Right forelimb (tissue), 1 donor: ENCODE measurements around the gene LHPP.
A peak's percentile ranks its signal among the peaks of the same experiment; 100 is the strongest.
"Not testable (repeated sequence)": the region's sequence is repeated elsewhere in the genome, so short reads cannot be mapped to it uniquely, and the experiment has no call there.

Source experiments
- DNase-seq: peaks from one replicate; pipeline ENCODE4 v3.0.0-alpha.2; 2018

The LHPP gene

DNA sequence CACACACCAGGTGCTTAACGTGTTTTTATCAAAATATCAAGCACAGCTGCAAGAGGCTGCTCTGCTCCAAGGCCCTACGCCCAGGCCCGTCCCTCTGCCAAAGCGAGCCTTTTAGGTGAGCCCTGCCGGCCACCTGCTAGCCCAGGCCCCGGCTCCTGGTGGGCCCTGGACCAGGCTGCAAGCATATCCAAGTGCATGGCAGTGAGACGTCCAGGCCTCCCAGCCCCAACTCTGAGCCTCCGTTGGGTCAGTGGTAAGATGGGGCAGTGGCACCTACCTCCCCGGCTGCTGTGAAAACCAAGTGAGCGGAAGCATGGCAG lies 136.2 kb downstream of the LHPP start:
- peak; percentile 34 for DNase-seq

DNA sequence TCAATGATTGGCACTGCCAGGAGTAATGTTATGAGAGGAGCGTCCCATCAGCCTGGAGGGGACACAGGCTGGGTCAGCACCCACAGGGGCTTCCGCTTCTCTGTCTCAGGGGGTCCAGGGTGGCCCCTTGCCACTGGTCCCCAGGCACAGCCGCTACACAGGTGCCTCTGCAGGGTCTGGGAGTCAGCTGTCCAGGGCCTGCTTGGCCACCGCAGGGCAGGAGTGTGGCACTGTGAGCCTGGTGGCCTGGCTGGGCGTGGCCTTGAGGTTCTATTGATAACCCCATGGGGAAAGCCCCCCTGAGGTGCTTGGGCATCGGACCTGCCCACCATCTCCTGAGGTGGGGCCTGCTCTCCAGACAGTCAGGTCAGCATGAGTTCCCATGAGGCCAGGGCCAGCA lies 136.6 kb downstream of the LHPP start:
- DNase-seq = peak; percentile 28

DNA sequence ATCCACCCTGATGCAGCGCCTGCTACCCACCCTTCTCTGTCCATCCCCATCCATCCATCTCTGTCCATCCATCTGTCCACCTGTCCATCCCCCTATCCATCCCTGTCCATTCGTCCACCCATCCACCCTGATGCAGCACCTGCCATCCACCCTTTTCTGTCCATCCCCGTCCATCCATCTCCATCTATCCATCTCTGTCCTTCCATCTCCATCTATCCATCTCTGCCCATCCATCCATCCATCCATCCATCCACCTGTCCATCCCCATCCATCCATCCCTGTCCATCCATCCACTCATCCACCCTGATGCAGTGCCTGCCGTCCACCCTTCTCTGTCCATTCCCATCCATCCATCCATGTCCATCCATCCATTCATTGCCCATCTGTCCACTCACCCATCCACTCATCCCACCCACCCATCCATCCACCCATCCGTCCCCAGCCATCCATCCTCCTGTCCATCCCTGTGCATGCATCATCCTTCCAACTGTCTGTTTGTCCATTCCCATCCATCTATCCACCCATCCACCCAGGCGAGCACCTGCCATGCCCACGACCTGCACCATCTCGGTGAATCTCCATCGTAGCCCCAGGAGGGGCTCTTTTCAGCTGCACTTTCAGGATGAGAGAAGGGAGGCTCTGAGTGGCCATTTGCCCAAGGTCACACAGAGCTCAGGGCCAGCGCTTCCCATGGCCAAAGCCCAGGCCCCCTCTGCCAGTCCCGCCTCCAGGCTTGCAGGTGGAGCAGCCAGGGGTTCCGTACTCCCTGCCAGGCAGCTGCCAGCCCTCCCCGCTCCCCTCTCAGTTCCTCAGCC lies 137.4 kb downstream of the LHPP start:
- peak; percentile 35 for DNase-seq

DNA sequence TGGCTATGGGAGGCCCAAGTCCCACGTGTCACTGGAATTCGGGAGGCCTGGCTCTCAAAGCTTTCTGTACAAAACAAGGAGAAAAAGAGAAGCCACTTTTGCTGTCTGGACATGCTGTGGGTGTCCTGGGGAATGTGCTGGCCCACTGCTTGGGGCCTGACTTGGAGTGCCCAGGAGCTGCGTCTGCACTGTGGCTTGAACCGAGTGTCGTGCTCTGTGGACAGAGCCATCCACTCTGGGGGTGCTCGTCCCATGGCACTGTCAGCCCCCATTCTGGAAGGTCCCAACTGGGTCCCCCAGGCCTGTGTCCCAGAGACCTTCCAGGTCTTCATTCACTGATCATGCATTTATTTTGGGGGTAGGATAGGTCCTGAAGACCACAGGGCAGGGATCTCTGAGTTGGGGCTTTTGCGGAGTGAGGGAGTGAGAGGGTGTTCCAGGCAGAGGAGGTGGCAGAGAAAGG lies 138.0 kb downstream of the LHPP start:
- peak; percentile 29 for DNase-seq

DNA sequence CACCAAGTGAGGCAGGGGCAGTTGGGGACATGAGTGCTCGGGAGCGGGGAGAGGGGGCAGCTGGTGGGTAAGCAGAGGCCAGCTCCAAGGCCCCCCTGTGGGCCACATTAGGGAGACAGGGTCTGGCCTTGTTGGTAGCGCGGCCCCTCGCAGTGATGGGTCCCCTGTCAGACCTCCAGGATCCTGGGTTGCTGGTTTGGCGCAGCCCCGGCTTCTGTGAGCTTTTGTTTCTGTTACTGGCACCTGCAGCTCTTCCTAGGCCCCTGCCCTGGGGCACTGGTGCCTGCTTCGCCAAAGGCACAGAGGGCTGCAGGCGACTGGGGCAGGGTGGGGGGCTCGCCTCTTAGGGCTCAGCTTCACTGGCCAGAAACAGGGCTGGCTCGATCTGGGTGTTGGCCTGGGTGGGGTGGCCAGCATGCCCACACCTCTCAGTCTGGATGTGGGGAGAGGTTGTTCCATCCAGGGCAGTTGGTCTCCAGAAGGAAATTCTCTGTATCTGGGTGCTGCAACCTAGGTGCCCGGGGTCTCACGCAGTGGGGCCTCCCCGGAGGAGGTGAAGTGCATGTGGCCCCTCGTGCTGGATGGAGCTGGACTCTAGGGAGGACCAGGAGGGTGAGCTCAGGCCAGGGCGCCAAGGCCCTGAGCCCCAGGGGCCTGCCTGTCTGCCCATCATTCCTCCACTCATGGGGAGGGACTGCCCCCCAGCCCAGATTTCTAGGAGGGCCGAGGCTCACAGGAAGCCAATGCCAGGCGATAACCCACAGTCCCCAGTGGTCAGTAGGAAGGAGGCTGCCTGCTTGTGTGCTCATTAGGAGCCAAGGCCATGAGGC lies 138.6 kb downstream of the LHPP start:
- peak; percentile 27 for DNase-seq

DNA sequence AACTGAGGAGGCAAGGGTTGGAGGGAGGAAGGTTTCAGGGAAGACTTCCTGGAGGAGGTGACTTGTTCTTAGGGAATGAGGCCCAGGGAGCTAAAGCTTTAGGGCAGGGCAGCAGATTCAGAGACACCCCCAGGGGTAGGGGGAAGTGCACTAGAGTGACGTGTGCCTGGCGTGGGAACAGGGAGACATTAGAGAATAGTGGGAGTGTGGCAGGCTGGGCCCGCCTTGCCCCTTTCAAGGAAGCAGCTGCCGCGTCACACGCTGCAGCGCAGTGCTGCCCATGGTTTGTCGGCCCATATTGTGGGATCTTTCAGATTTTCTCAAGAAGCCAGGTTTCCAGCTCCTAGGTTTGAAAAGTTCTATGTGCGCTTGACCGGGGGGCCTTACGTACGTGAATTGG lies 139.4 kb downstream of the LHPP start:
- no peak for DNase-seq

DNA sequence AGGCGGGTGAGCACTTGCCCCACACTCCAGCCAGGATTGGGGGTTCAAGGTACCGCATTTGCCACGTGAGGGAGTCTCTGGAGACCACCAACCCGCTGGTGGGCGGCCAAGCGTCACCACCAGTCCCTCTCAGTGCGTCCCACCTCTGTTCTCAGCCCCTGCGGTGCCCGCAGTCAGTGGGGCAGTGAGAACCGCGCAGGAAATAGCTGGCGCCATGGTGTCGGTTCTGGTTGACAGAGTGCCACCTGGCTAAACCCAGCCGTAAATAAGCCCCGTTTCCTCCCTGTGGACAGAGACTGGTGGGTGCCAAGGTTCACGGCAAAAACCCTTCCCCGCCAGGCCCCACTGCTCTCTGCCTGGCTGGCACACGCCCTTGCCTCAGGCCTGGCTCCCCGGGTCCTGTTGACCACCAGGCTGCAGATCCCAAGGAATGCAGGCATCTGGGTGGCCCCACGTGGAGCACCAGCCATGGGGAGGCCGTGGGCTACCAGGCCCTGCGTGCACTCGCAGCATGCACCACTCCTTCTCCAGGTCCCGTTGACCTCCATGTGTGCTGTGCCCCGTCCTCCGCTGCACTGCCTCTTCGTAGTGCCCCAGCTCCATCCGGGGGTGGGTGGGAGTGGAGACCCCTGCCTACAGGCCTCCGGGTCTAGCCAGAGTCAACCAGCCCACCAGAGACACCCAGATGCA lies 140.0 kb downstream of the LHPP start:
- DNase-seq = peak; percentile 36

DNA sequence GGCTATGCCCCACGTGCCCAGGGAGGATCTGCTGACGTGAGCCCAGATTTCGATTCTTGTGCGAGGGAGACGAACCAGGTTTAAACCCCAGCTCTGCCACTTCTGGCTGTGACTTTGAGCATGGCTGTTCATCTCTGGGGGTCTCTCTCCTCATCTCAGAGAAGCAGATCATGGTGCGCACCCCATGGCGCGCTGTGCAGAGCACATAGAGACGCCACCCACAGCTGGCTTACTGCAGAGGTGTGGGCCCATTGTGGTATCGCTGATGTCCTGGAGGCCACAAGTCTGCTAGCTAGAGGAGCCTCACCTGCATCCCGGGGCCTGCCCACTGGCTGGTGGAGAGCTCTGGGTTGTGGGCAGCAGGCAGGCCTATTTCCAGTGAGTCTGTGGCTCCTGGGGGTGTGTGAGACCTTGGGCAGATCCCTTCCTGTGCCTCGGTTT lies 140.5 kb downstream of the LHPP start:
- DNase-seq = peak; percentile 34

DNA sequence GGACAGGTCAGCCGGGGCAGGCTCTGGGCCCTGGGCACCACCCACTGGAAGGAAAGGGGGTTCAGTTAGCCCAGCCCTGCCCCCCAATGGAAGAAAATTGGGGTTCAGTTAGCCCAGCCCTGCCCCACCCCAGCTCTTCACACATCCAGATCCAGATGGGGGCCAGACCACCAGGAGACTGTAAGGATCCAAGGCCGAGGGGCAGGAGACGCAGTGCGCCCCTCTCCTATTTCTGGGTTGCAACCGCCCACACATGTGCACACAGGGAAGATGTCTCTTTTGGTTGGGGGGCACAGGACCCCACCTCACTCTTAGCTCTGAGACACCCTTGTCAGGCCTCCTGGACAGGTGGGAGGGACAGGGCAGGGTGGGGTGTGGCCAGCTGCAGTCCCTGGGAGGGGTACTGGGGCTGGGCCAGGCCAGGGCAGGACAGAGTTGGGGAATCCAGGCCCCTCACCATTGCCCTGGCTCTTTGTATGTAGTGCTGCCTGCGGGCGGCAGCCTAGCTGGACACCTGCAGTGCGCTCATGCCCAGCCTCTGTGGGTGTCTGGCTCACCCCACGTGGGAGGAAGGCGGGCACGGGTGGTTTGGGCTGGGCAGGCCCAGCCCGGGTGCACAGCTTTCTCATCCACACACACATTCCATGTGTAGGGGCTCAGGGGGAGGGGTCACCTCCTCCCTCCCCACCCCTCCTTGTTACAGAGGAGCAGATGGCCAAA lies 141.2 kb downstream of the LHPP start:
- peak; percentile 42 for DNase-seq

DNA sequence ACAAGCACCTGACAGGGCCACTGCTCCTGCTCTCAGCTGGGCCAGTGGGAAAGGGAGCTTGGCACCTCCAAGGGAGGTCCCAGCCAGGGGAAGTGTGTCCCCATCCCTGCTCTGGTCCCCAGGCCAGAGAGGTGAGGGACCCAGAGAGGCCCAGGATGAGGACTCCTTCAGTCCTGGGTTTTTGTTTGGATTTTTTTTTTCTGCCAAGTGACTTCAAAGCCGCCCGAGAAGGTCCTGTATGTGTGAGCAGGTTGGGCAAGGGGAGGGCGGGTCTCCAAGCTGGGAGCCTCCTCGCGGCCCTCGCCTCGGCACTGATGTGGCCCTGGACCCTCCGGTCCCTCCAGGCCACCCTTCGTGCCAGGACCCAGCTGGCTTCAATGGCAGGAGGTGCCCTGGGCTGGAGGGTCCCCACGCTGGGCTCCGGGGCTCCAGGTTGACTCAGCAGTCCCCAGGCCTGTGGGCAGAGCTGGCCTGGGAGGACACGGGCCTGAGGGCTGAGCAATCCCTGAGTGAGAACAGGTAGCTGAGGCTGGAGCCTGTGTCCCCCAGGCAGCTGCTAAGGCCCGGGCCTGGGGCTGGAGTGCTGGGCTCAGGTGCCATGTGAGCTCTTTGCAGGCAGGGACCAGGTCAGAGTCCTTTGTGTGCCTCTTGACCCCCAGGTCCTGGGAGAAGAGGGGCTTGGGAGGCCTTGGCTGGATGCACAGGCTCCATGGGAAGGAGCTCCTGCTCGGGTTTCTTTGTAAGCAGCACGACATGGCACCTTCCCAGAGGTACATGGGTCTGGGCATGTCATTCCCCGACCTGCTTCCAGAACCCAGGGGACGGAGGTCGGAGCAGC lies 142.0 kb downstream of the LHPP start:
- no peak for DNase-seq

DNA sequence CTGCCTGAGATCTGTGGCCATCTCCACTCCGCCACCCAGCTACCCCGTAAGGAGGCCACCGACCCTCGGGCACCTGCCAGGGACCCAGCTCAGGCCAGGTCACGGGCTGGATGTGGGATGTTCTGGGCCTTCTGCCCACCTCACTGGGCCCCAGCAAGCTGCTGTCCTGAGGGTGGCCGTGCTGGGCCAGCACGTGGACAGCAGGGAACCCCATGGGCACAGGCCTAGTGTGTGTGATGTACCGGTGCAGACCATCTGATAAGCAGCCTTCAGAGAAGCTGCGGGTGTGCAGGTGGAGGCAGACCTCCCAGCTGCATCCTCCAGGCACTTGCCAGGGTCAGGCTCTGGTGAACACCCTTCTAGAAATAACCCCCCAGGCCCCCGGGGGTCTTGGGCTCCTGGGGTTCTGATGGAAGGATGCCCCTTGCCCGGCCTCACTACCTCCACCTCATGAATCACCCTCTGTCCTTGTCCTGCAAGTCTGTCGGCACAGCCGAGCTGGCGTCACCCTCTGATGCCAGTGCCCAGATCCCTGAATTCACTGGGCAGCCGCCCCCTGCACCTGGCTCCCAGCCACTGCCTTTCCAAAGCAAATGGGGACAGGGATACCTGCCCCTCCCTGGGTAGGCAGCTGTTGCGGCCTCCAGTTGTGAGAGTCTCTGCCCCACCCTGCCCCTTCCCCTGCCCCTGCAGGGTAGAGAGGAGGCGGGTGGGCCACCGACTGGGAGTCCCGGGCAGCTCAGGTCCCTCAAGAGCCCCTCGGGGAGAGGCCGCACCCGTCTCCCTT lies 142.8 kb downstream of the LHPP start:
- DNase-seq = peak; percentile 42

DNA sequence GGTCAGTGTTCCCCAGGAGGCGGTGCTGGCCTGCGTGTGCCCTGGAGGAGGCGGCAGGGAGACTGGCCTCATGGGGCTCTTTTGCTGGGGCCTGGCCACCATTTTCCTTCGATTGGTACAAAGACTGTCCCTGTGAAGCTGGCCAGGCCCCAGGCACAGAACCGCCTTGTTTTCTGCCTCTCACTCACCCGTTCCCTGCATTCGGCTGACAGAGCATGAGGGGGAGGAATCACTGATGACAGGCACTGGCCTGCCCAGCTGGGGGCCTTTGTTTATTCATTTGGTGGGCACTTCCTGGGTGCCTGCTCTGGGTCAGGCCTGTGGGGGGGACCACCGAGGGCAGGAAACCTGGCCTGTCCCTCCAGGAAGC lies 143.4 kb downstream of the LHPP start:
- peak; percentile 42 for DNase-seq

DNA sequence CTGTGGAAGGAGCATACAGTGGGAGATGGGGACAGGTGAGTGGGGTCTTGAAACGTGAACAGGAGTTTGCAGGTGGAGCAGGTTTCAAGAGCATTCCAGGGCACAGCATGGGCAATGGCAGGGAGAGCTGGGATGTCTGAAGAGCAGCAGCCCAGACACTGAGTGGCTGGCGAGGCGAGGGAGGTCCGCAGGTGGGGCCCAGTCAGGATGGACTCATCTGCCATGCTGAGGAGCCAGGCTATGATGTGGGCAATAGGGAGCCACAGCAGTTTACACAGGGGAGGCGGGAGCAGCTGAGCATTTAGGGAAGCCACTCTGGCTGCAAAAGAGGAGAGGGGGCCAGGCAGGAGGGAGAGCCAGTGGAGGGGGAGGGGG lies 143.8 kb downstream of the LHPP start:
- no peak for DNase-seq

DNA sequence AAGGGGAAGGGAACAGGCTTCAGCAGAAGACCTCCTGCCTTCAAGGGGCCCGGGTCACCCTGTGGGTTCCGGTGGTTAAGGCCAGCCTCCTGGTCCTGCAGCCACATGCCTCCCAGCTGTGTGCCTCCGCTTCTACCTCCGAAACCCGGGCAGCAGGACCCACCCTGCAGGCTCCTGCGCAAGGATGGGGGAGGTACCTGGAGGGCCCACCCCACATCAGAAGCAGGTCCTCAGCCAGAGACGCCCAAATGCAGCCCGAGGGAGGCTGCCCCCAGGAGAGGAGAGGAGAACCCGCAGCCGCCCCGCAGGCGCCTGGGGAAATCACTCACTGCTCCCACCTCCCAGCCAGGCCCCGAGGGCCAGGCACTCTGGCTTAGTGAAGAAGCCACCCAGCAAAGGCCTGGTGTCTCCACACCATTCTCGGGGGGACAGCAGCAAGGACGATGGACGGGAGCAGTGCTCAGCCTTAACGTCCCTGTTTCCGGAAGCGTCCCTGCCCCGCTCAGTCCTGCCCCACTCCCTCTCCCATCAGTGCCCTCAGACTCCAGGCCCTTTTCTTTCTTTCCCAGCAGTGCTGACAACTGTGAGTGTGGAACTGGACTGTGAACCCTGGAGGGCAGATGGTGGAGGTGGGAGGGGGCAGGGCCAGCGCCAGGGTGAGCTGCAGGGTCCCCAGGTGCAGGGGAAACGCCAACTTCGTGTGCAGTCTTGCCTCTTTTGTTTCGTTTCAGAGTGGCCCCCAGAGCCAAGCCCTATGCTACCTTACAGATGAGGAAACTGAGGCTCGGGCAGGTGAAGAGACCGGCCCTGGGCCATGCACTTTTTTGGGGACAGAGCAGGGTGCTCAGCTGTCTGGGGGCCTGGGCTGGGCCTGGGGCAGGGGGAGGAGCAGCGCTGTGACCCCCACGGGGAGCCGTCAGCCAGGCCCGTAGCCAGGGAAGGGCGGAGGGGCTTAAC lies 144.5 kb downstream of the LHPP start:
- DNase-seq = no peak

DNA sequence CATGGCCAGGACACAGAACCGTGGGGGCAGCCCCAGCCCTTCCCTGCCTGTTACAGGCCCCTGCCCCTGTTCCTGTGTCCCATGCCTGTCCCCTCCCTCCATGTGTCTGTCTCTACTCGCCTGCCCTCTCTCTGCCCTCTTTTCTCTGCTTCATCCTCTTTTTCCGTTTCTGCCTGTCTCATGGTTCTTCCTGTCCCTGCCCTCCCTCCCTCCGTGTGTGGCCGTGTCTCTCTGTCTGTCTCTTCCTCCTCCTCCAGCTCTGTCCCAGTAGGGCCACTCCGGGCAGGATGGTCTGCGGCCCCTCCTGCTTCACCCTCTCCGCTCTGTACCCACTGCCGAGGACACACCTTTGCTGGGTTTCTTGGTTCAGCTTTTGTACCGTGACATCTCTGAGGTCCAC lies 145.2 kb downstream of the LHPP start:
- no peak for DNase-seq

DNA sequence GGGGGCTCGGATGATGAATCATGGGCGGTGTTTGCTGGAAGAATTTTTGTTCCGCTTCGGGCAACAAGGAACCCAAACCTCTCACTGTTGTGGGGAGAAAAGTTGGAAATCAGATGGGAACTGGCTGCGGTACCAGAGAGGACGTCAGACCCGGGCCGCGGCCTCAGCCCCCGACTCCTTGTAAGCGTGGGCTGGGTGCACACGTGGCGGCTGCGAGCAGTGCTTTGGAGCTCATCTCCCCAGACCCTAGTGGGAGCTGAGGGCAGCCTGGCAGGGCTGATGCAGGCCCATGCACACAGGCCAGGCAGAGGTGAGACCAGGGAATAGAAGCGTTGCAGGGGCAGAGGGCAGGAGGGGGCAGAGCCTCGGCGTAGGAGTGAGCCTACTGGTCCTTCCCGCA lies 146.1 kb downstream of the LHPP start:
- DNase-seq = no peak

DNA sequence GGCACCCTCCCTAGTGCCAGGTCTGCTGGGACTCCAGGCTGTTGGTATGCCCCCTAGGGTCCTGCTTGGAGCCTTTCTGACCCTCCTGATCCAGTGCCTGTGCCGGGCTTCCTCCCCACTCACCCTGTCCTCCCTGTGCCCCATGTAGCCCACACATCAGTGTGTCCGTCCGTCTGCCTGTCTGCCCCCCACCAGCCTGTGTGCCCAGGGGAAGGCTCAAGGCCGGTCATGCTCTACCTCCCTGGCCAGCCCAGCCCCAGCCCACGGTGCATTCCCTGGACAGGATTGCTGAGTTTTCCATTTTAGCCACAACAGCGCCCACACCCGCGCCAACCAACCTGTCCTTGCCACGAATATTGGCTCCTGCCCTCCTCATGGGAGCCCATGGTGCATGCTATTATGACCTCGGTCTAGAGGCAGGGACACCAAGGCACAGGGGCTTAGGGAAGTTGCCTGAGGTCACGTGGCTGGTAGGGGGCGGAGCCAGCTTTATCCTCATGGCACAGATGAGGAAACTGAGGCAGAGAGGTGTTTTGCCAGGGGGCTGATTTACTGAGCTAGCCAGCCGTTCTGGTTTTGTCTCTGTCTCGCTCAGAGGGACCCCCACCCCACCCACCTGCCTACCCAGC lies 146.6 kb downstream of the LHPP start:
- no peak for DNase-seq

DNA sequence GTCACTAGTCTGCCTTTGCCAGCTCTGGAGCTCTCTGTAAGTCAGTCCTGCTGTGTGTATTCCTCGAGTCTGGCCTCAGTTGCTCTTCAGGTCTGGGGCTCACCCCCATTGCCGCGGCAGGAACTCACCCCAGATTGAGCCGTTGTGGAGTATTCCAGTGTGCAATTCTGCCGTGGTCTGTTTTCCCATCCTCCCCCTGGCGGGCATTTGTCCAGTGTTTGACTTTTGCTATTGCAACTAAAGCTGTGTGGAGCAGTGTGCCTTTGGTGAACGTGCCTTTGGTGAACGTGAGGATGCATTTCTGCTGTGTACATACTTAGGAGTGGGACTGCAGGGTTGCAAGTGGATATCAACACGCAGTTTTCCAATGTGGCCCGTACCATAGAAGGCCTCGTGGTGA lies 148.1 kb downstream of the LHPP start:
- DNase-seq = no peak

DNA sequence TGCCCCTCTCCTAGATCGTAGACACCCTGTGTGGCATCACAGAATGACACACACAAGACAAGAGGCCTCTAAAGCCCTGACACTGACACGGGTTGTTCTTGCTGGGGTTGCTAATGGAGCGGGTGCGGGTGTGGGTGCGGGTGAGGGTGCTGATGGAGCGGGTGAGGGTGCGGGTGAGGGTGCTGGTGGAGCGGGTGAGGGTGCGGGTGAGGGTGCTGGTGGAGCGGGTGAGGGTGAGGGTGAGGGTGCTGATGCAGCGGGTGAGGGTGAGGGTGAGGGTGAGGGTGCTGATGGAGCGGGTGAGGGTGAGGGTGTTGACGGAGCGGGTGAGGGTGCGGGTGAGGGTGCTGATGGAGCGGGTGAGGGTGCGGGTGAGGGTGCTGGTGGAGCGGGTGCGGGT lies 148.6 kb downstream of the LHPP start:
- not testable (repeated sequence) for DNase-seq
